CD4-positive, alpha-beta T cell treated with Interleukin-15 for 4 hours (primary cell): ENCODE data around the gene SMCO4.
A peak's percentile ranks its signal among the peaks of the same experiment; 100 is the strongest.
"Not testable (repeated sequence)": the region's sequence is repeated elsewhere in the genome, so short reads cannot be mapped to it uniquely, and the experiment has no call there.

Source experiments
- DNase-seq: peaks from one replicate; pipeline ENCODE4 v3.0.0-alpha.2; 2020; ENCODE audit warnings: low spot score

Gene SMCO4

GRCh38 chr11:93560199-93560932 is 17.2 kb upstream of the SMCO4 start:
- no peak for DNase-seq

- DNase-seq: no peak
Observed at GRCh38 chr11:93559681-93560080, 16.5 kb upstream of the SMCO4 start.

- no peak for DNase-seq
Observed at GRCh38 chr11:93552874-93553273, 9.7 kb upstream of the SMCO4 start.

- DNase-seq: no peak
Observed at GRCh38 chr11:93549976-93550375, 6.8 kb upstream of the SMCO4 start.

- DNase-seq: no peak
Observed at GRCh38 chr11:93548679-93549319, 5.6 kb upstream of the SMCO4 start.

GRCh38 chr11:93547773-93548172 is 4.6 kb upstream of the SMCO4 start:
- no peak for DNase-seq

- no peak for DNase-seq
Observed at GRCh38 chr11:93547028-93547427, 3.8 kb upstream of the SMCO4 start.

GRCh38 chr11:93545566-93545965 is 2.4 kb upstream of the SMCO4 start:
- no peak for DNase-seq

GRCh38 chr11:93542811-93543229 is 371 bp downstream of the SMCO4 start:
- no peak for DNase-seq

GRCh38 chr11:93541884-93542810 is 1.0 kb downstream of the SMCO4 start:
- DNase-seq: peak; percentile 36

- no peak for DNase-seq
Observed at GRCh38 chr11:93540896-93541553, 2.2 kb downstream of the SMCO4 start.

- DNase-seq: no peak
Observed at GRCh38 chr11:93540337-93540736, 2.9 kb downstream of the SMCO4 start.

GRCh38 chr11:93537767-93538261 is 5.4 kb downstream of the SMCO4 start:
- DNase-seq: no peak

GRCh38 chr11:93537049-93537448 is 6.1 kb downstream of the SMCO4 start:
- DNase-seq: no peak

GRCh38 chr11:93536101-93536861 is 6.9 kb downstream of the SMCO4 start:
- DNase-seq: no peak

GRCh38 chr11:93535578-93535977 is 7.6 kb downstream of the SMCO4 start:
- DNase-seq: not testable (repeated sequence)

GRCh38 chr11:93532806-93533205 is 10.4 kb downstream of the SMCO4 start:
- no peak for DNase-seq

- DNase-seq: no peak
Observed at GRCh38 chr11:93532281-93532789, 10.9 kb downstream of the SMCO4 start.

GRCh38 chr11:93530468-93530826 is 12.7 kb downstream of the SMCO4 start:
- DNase-seq: no peak

GRCh38 chr11:93529707-93530467 is 13.3 kb downstream of the SMCO4 start:
- no peak for DNase-seq
